ENCODE data around the gene SLC66A1. TPM values are rescaled to one million over a fixed set of nuclear protein-coding genes. Genes with fewer than 3 reads are reported as not detected.

The SLC66A1 gene
- total RNA-seq, 1 experiment from 2014 or later: 24.0 TPM

DNA sequence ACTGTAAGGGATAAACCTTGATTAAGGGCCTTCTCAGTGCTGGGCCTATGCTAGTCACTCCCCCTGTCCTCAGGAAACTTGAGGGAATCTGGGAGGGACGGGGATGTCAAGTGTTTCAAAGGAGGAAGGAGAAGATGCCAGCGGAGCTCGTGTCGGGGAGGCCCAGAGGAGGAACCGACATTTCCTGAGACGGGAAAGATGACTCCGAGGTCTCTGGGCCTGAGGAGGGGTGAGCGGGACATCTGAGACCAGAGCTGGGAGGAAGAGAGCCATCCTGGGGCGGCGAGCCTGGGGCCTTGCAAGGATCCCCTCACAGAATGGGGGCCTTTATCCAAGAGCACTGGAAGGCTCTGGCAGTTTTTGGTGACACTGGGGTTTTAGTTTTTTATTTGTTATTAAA is 10.4 kb downstream of the SLC66A1 start:
- Mint-ChIP-seq H3K4me3 (ENCODE audit: unreplicated experiment) (no peak overlapping the region), H3K4me1 (ENCODE audit: low read depth, unreplicated experiment) (no peaks in the 10 kb centered on the region), H3K27ac (ENCODE audit: unreplicated experiment) (no peak overlapping the region), H3K27me3 (ENCODE audit: insufficient read depth, unreplicated experiment) (no peaks in the 10 kb centered on the region), H3K36me3 (ENCODE audit: insufficient read depth, unreplicated experiment) (peaks cover 14% of the 10 kb centered on the region), H3K9me3 (ENCODE audit: unreplicated experiment) (no peaks in the 10 kb centered on the region)
- DNase-seq: no peak
- ChIA-PET CTCF (interaction anchor here (0.6 kb wide), 1 partner anchor 35 kb away, joined by 3 read pairs; no protein-coding TSS in a partner anchor), POLR2A (no interaction called here)
- Histone ChIP-seq H3K4me3 (ENCODE audit: low read depth, low read length) (no peak overlapping the region), H3K27me3 (replicated peaks; ENCODE audit: control insufficient read depth, insufficient read depth, low read length) (no peaks in the 10 kb centered on the region), H3K36me3 (ENCODE audit: control insufficient read depth, insufficient read depth, low read length) (no peaks in the 10 kb centered on the region; the same call in 1 of the 2 replicates), H3K4me1 (no peaks in the 10 kb centered on the region), H3K9me3 (no peaks in the 10 kb centered on the region)
- BruUV-seq (replicated peaks): no TSS peak
- TF ChIP-seq, protein P1, sequence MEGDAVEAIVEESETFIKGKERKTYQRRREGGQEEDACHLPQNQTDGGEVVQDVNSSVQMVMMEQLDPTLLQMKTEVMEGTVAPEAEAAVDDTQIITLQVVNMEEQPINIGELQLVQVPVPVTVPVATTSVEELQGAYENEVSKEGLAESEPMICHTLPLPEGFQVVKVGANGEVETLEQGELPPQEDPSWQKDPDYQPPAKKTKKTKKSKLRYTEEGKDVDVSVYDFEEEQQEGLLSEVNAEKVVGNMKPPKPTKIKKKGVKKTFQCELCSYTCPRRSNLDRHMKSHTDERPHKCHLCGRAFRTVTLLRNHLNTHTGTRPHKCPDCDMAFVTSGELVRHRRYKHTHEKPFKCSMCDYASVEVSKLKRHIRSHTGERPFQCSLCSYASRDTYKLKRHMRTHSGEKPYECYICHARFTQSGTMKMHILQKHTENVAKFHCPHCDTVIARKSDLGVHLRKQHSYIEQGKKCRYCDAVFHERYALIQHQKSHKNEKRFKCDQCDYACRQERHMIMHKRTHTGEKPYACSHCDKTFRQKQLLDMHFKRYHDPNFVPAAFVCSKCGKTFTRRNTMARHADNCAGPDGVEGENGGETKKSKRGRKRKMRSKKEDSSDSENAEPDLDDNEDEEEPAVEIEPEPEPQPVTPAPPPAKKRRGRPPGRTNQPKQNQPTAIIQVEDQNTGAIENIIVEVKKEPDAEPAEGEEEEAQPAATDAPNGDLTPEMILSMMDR (IDR thresholded peaks at IDR 0.05; ENCODE audit: insufficient read depth in 1 of 2, low read depth in 1 of 2, low read length in 1 of 2, severe bottlenecking in 1 of 2, unreplicated experiment in 1 of 2): no peak
- intact Hi-C loops (cut with micrococcal nuclease; ENCODE audit: unreplicated experiment): no loop called here

GRCh38 chr1:19323987-19324664 is 12.0 kb downstream of the SLC66A1 start:
- POLR2A ChIA-PET: no interaction called here
- no peak for DNase-seq
- no peaks in the 10 kb centered on the region for H3K27me3 ChIP-seq (replicated peaks; ENCODE audit: control insufficient read depth, insufficient read depth, low read length)
- no peaks in the 10 kb centered on the region for H3K27me3 Mint-ChIP-seq (ENCODE audit: insufficient read depth, unreplicated experiment)
- H3K4me3 Mint-ChIP-seq (ENCODE audit: unreplicated experiment): no peak overlapping the region
- H3K4me3 ChIP-seq (ENCODE audit: low read depth, low read length): no peak overlapping the region
- H3K36me3 ChIP-seq (ENCODE audit: control insufficient read depth, insufficient read depth, low read length): no peaks in the 10 kb centered on the region; the same call in 1 of the 2 replicates
- CTCF ChIA-PET: no interaction called here
- no peak overlapping the region for H3K27ac Mint-ChIP-seq (ENCODE audit: unreplicated experiment)
- no TSS peak for BruUV-seq (replicated peaks)
- no peaks in the 10 kb centered on the region for H3K4me1 Mint-ChIP-seq (ENCODE audit: low read depth, unreplicated experiment)
- peaks cover 22% of the 10 kb centered on the region for H3K36me3 Mint-ChIP-seq (ENCODE audit: insufficient read depth, unreplicated experiment)
- TF ChIP-seq, protein P1 (IDR thresholded peaks at IDR 0.05; ENCODE audit: insufficient read depth in 1 of 2, low read depth in 1 of 2, low read length in 1 of 2, severe bottlenecking in 1 of 2, unreplicated experiment in 1 of 2): no peak
- no peaks in the 10 kb centered on the region for H3K9me3 ChIP-seq
- intact Hi-C loops (cut with micrococcal nuclease; ENCODE audit: unreplicated experiment): no loop called here
- no peaks in the 10 kb centered on the region for H3K4me1 ChIP-seq
- H3K9me3 Mint-ChIP-seq (ENCODE audit: unreplicated experiment): no peaks in the 10 kb centered on the region

GRCh38 chr1:19324665-19324990 is 12.5 kb downstream of the SLC66A1 start:
- POLR2A ChIA-PET: no interaction called here
- Mint-ChIP-seq H3K4me1 (ENCODE audit: low read depth, unreplicated experiment) (no peaks in the 10 kb centered on the region), H3K9me3 (ENCODE audit: unreplicated experiment) (no peaks in the 10 kb centered on the region), H3K27ac (ENCODE audit: unreplicated experiment) (no peak overlapping the region), H3K36me3 (ENCODE audit: insufficient read depth, unreplicated experiment) (peaks cover 25% of the 10 kb centered on the region), H3K27me3 (ENCODE audit: insufficient read depth, unreplicated experiment) (no peaks in the 10 kb centered on the region), H3K4me3 (ENCODE audit: unreplicated experiment) (no peak overlapping the region)
- no peak for DNase-seq
- Histone ChIP-seq H3K4me1 (no peaks in the 10 kb centered on the region), H3K9me3 (no peaks in the 10 kb centered on the region), H3K27me3 (replicated peaks; ENCODE audit: control insufficient read depth, insufficient read depth, low read length) (no peaks in the 10 kb centered on the region), H3K4me3 (ENCODE audit: low read depth, low read length) (no peak overlapping the region), H3K36me3 (ENCODE audit: control insufficient read depth, insufficient read depth, low read length) (no peaks in the 10 kb centered on the region; the same call in 1 of the 2 replicates)
- TF ChIP-seq, protein P1 (IDR thresholded peaks at IDR 0.05; ENCODE audit: insufficient read depth in 1 of 2, low read depth in 1 of 2, low read length in 1 of 2, severe bottlenecking in 1 of 2, unreplicated experiment in 1 of 2): no peak
- intact Hi-C loops (cut with micrococcal nuclease; ENCODE audit: unreplicated experiment): no loop called here
- CTCF ChIA-PET: no interaction called here
- BruUV-seq (replicated peaks): no TSS peak
